ENCODE data around the gene FSHR.

- no peak for TF ChIP-seq NFRKB (IDR thresholded peaks at IDR 0.05)
- no peak for TF ChIP-seq SP1 (IDR thresholded peaks at IDR 0.05)
- no peak for TF ChIP-seq TARDBP (IDR thresholded peaks at IDR 0.05)
- TF ChIP-seq ELF4 (IDR thresholded peaks at IDR 0.05): no peak
- TF ChIP-seq ZNF384 (IDR thresholded peaks at IDR 0.05): no peak
Measured at GRCh38 chr2:48979691-48980090, 174.6 kb downstream of the FSHR start.
